Stimulated activated CD8-positive, alpha-beta memory T cell treated with anti-CD3 and anti-CD28 coated beads, Interleukin-4, amount 100 ng/mL, for 48 hours (primary cell): ENCODE measurements around the gene ME3.

Source experiments
- DNase-seq: peaks from one replicate; pipeline ENCODE4 v3.0.0-alpha.2; 2020

The ME3 gene

DNA sequence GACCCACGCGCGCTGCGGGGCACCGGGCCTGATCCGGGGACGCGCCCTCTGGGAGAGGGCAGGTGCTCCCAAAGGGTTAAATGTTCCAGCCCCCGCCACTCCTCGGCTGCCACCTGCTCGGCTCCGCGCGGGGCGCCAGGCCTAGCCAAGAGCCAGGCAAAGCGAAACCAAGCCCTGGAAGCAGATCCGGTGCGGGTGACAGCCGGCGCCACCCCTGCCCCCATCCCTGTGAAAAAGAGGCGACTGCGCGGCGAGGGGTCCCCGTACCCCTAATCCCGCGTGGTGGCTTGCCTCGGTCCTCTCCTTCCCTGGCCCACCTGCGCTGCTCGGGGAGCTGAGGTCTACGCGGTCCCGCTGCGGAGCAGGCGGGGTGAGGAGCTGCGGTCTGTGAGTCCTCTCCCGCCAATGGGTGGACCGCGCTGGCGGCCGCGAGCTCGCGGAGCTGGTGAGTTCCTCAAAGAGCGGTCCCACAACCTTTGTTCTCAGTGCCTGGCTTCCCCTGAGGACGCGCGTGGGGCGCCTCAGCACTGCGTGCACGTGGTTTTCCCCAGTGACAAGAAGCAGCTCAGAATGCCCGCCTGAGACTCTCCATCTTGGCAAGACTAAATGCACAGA, at the start of gene ME3:
TSS of gene ME3 (minus strand) at position 610 of the 615 bp plus-strand sequence.
- peak; percentile 41 for DNase-seq

DNA sequence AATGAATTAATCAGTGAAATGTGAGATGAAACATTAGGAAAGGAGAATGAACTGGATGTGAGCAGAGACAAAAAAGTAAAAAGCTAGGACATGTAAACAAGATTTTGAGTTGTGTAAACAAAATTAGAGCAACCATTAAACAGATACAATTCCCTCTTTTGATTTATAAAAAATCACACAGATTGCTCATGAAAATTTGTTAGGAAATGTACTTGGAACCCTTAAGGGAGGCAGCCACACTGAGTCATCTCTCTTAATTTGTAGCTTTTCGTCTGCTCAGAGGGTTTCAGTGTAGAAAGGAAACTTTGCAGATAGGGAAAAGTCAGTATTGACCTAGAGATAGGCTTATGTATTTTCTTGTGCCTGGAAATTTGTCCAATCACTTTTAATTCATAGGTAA, 49.6 kb upstream of the ME3 start:
- DNase-seq, result no peak

GRCh38 chr11:86720546-86720945, 48.1 kb upstream of the ME3 start:
- no peak for DNase-seq

DNA sequence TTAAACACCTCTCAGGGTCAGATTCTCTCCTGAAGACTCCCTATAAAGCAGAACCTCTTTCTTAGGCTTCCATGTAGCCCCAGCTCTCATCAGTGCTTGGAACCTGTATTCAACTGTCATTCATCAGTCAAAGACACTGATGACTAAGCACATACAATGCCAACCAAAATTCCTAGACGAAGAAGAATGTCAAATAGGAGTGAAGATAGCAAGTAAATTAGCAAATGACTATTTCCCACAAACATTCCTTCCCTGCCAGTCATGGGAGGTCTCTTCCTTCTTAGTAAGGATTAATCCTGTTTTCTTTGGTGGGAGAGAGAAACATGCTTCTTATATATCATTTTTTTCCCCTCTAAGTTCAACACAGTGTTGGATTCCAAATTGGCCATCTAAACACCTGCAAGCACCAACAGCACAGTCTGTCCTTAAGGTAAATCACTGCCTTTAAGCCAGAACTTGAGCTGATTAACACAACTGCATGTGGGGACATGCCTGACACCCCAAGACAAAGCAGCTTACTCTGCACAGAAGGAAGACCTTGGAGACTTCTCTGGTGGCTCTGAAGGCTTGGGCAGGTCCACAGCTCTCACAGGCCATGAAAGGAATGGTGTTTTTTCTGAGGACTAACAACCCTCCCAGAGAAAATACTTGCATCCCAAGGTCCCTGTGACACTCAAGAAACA, 47.5 kb upstream of the ME3 start:
- no peak for DNase-seq

DNA sequence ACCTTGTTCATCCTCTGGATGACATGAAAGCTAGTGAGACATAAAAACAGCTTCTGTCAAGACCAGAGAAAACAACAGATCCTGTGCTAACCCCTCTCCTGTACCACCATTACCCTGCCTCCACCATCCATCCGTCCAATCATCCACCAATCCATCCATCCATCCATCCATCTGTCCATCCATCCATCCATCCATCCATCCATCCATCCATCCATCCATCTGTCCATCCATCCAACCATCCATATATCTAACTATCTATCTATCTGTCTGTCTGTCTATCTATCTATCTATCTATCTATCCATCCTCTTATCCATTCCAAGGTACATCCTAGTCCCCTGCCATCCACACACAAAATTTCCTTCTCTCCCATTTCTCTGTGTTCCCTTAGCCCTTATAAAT, 46.6 kb upstream of the ME3 start:
- DNase-seq, result no peak

GRCh38 chr11:86718521-86718920, 46.1 kb upstream of the ME3 start:
- no peak for DNase-seq

DNA sequence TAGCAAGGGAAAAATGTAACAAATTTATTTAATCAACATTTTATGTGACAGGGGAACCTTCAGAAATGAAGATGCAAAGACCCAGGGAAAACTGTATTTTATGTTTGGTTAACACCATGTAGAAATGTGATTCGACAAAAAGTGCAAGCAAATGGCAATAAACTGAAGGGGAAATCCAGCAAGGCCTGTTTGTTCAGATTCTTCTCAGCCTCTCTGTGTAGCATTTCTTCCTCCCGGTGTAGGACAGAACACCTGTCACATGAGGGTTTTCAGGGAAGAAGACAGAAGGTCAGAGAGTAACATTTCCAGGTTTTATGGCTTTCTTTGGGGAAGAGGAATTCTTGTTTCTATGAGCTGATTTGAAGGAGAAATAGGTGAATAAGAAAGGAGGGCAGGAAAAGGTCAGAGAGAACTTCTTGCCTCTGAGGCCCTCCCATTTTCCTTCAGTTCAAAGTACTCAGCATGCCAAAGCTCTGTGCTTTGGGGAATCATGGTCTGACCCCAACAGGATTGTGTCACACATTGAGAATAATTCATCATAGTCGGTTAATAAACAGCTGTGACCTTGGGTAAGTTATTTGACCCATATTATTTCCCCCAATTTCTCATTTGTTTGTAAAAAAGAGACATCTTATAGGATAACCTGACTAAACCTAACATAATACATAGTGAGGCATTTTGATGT, 45.5 kb upstream of the ME3 start:
- DNase-seq, result no peak

DNA sequence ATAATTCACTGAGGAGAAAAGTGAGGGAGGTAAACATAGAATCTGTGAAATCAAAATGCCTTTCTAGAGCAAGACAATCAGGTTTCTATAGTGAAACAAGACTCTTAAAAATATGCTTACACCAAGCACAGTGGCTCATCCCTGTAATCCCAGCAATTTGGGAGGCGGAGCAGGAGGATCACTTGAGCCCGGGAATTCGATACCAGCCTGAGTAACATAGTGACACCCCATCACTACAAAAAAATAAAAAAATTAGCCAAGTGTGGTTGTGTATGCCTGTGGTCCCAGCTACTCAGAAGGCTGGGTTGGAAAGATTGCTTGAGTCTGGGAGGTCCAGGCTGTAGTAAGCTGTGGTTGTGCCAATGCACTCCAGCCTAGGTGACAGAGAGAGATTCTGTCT, 43.2 kb upstream of the ME3 start:
- no peak for DNase-seq

- no peak for DNase-seq
These were observed 41.1 kb upstream of the ME3 start for GRCh38 chr11:86713552-86713951.

DNA sequence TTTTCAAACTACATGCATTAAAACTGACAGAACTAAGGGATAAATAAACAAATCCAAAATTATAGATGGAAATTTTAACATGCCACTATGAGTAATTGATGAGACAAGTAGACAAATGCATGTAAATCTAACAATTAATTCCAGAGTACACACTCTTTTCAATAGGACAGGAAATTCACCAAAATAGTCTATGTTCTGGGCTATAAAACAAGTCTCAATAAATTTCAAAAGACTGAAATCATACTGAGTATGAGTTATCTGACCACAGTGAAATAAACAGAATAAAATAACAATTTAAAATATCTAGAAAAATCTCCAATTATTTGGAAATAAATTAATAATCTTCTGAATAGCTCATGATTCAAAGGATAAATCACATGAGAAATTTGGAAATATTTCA, 38.5 kb upstream of the ME3 start:
- no peak for DNase-seq

GRCh38 chr11:86708669-86709068, 36.3 kb upstream of the ME3 start:
- DNase-seq, result no peak

DNA sequence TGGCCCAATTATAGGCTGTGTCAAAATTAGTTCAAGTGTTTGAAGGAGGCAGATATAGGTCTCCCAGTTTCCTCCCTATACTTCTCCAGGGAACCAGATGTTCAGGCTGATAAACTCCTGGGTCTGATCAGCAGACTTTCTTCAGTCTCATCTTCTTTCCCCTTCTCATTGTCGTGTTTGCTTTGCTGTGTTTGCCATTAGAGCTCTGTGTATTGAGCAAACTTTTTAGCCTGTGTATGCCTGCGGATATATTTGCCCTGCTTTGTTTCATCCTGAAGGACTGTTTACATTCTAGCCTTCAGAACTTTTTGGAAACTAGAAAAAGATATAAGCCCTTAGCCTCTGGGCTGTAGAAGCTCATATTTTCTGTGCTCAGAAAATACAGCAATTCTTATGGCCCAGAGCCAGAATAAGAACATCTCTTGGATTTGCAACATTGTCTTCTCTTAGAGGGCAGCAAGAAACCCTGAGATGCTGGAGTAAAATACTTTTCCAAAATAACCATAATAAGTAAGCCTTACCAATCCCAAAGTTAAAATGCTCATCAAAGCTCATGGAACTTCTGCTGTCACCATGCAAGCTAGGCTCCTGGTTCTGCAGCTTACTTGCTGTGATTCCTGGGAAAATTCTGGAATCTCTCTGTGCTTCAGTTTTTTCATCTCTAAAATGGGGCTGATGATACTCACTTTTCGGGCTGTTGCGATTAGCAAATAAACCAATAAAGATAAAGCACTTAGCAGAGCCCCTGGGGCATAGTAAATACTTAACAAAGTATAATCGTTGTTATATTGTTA, 34.1 kb upstream of the ME3 start:
- DNase-seq, result no peak

DNA sequence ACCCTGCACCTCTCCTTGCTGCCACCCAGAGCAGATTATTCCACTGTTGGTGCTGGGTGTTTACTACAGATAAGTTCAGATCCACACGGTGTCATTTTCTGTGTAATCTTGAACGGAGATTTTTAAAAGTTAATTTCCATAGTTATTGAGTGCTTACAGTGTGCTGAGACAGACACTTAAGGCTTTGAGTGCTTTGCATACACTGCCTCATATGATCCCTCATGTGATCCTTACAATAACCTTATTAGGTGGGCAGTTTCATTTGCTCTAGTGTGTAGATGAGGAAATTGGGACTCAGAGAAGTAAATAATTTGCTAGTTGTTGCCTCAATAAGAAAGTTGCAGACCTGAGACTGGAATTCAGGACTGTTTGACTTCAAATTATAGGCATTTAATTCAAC, 32.3 kb upstream of the ME3 start:
- DNase-seq, result no peak

GRCh38 chr11:86703987-86704386, 31.6 kb upstream of the ME3 start:
- DNase-seq, result no peak

DNA sequence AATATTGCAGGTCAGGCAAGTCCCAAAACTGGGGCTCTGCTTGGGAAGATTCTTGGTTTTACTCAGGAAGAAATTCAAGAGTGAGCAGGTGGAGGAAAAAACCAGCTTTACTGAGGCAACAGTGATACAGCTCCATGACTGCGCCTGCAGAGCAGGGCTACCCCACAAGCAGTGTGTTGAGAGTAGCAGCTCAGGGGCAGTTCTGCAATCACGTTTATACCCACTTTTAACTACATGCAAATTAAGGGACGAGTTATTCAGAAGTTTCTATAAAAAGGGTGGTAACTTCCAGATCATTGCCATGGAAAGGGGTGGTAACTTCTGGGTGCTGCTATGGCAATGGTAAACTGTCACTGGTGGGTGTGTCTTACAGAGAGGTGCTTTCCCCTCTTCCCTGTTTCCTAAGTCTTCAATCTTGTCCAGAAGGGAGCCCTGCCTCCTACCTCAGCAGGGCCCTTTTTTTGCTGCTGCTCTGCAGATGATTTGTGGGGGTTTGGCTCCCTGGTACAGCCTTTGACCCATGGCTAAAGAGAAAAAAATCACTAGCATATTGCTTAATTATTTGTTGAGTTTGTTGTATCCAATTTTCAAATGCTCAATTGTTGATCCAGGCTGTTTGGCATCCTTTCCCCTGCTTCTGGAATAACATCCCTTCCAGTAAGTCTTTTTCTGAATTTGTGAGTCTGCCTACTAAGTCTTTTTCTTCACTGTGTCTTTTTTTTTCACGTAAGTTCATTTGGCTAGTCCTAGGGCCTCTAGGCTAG, 30.0 kb upstream of the ME3 start:
- no peak for DNase-seq

DNA sequence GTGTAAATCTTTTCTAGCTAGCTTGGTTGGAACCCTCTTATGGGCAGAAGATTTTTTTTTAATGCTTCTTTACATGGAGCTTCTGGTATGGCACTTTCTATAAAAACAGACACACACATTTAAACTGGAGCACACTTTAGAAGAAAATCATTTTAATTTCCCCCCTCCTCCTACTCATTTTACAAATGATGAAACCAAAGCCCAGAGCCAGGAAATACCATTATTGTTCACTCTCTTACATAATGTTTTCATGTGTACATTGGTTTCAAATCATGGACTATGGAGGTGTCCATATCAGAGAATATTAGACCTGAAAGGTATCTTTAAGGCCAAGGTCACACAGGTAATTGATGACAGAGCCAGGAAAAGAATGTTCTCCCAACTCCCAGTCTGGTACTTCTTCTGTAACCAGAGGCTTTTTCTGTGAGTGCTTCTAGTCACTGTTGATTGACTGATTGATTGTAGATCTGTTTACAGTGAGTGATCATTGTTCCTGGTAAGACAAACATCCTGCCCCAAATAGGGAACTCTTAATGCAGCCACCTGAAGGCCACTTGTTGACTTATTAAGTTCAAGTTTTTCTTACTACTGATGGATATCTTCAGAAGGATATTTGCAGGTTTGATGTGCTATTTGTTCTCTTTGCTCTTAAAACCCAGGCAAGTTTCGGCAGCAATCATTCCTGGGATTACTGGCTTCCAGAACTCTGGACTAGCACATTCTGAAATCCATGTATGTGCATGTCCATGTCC, 26.8 kb upstream of the ME3 start:
- no peak for DNase-seq

- DNase-seq, result no peak
These were observed 26.2 kb upstream of the ME3 start for GRCh38 chr11:86698639-86699038.

- no peak for DNase-seq
These were observed 24.0 kb upstream of the ME3 start for GRCh38 chr11:86696451-86696850.

DNA sequence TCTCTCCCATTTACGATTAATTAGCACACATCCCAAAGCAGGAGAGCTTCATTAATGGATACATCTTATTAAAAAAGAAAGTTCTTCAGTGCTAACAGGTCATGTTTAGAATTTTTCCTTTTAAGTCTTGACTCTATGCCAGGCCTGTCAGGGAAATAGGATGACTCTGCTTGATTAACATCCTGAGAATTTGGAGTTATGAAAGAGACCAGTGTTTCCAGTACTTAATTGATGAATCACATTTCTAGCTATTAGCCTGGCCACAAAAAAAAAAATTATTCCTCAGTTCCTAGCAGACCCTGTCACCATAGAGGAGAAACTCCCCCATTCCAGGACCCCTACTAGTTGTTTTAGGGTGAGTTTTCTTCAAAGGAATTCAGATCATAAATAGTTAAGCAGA, 23.6 kb upstream of the ME3 start:
- DNase-seq, result no peak

DNA sequence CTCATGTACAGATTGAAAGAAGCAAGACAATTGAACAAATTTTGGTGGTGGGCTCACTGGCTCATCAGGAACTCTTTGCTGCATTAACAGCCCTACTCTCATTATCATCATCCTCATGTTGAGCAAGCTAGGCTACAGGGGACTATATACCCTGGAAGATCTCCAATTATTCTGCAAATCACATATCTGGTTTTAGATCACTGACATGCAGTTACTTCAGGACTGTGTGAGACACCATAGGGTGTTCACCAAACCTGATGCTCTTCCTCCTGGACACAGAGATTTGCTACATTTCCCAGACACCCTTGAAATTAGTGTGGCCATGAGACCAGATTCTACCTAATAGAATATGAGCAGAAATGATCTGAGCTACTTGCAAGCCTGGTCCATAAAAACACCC, 23.0 kb upstream of the ME3 start:
- DNase-seq, result no peak

DNA sequence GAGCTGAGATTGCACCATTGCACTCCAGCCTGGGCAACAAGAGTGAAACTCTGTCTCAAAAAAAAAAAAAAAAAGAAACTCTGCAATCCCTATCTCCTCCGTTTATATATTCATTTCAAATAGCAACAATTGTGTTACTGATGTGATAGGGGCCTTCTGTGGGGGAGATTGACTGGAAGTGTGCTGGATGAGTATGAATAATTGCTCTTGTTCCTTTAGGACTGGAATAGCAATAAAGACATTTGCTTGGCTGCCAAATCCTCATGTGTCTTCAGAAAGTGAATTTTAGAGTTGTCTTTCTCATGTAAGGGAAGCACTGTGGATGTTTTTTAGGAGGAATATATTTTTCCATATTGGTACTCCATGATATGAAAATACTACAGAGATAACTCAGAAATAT, 21.1 kb upstream of the ME3 start:
- no peak for DNase-seq

DNA sequence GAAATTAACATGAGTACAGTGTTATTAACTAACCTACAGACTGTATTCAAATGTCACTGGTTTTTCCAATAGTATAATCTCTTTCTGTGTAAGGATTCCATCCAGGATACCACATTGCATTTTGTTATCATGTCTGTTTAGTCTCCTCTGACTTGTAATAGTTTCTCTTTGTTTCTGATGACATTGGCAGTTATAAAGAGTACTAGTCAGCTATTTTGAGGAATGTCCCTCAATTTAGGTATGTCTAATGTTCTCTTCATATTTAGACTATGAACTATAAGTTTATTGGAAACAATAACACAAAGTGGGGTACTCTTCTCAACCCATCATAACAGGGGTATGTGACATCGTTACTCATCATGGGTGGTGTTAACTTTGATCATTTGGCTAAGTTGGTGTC, 20.3 kb upstream of the ME3 start:
- DNase-seq, result no peak
